SJSA1 (cell line): Measurements from ENCODE around the gene ANKRD52. TPM values are rescaled to one million over a fixed set of nuclear protein-coding genes. Genes with fewer than 3 reads are reported as not detected.
"Not testable (repeated sequence)": the region's sequence is repeated elsewhere in the genome, so short reads cannot be mapped to it uniquely, and the experiment has no call there.

Source experiments
- DNase-seq, 2 experiments: peaks; one replicate each; pipeline ENCODE4 v3.0.0-alpha.2; 2015 to 2020; ENCODE audit warnings: low spot score in 2 of 2, low read depth in 1 of 2
- H3K27ac ChIP-seq: fragments of 250-450 bp; sonication (Bioruptor Pico); 2 replicates; pipeline ENCODE4 v1.5.1; 2020; ENCODE audit warnings: mild to moderate bottlenecking, moderate library complexity
- H3K27me3 ChIP-seq: fragments of 250-450 bp; sonication (Bioruptor Pico); replicated peaks from 2 replicates; pipeline ENCODE4 v1.5.1; 2020; ENCODE audit warnings: mild to moderate bottlenecking, moderate library complexity
- H3K36me3 ChIP-seq: fragments of 250-450 bp; sonication (Bioruptor Pico); 2 replicates; pipeline ENCODE4 v1.5.1; 2020; ENCODE audit warnings: mild to moderate bottlenecking
- H3K4me1 ChIP-seq: fragments of 250-450 bp; sonication (Bioruptor Pico); replicated peaks from 2 replicates; pipeline ENCODE4 v1.6.1; 2021; ENCODE audit warnings: mild to moderate bottlenecking
- H3K4me3 ChIP-seq: fragments of 250-450 bp; sonication (Bioruptor Pico); 2 replicates; pipeline ENCODE4 v1.5.1; 2020; ENCODE audit warnings: mild to moderate bottlenecking
- H3K9me3 ChIP-seq: fragments of 250-450 bp; sonication (Bioruptor Pico); replicated peaks from 2 replicates; pipeline ENCODE4 v1.5.1; 2020; ENCODE audit warnings: mild to moderate bottlenecking
- total RNA-seq: library from RNA; depleted of rRNA; stranded (reverse); fragments of >200 nt; shearing (Covaris generic); gene quantifications from 2 replicates; pipeline ENCODE4 v1.2.3, GENCODE V29; 2014

ANKRD52 gene
- total RNA-seq, 1 experiment from 2014 or later: 12.7 TPM

DNA sequence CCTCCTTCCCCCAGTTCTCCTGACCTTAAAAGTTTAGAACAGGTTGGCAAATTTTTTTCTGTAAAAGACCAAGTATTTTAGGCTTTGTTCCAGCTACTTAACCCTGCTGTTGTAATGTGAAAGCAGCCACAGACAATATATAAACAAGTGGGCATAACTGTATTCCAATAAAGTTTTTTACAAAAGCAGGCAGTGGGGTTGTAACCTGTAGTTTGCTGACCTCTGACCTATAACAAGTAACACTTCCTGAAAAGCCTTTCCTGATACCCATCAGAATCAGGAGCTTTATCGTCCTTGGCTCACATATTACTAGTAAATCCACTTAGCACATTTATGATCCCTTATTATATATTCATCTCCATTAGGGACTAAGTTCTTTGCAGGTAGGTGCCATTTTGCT, 55.8 kb downstream of the ANKRD52 start:
- Histone ChIP-seq H3K27ac (no peak overlapping the region), H3K9me3 (no peaks in the 10 kb centered on the region), H3K27me3 (no peaks in the 10 kb centered on the region), H3K4me3 (no peak overlapping the region), H3K4me1 (peaks cover 28% of the 10 kb centered on the region), H3K36me3 (peaks cover 31% of the 10 kb centered on the region)
- no peak for DNase-seq

DNA sequence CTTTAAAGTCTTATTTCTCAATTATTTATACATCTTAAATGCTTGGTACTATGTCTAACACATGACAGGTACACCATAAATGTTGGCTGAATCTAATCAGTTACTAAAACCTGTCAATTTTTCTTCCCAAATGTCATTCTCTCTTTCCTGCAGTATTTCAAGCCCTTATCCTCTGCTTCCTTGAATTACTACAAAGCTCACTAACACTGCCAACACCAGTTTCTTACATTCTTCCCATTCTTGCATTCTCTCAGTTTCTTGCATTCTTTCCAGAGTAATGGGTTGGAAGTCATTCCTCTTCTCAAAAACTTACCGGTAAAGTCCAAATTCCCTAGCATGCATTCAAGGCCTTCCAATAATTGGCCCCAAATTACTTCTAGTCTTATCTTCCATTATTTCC, 59.3 kb downstream of the ANKRD52 start:
- DNase-seq: no peak
- Histone ChIP-seq H3K27ac (no peak overlapping the region), H3K4me1 (peaks cover 26% of the 10 kb centered on the region), H3K36me3 (no peaks in the 10 kb centered on the region; the same call in 1 of the 2 replicates), H3K4me3 (no peak overlapping the region), H3K9me3 (no peaks in the 10 kb centered on the region), H3K27me3 (no peaks in the 10 kb centered on the region)

DNA sequence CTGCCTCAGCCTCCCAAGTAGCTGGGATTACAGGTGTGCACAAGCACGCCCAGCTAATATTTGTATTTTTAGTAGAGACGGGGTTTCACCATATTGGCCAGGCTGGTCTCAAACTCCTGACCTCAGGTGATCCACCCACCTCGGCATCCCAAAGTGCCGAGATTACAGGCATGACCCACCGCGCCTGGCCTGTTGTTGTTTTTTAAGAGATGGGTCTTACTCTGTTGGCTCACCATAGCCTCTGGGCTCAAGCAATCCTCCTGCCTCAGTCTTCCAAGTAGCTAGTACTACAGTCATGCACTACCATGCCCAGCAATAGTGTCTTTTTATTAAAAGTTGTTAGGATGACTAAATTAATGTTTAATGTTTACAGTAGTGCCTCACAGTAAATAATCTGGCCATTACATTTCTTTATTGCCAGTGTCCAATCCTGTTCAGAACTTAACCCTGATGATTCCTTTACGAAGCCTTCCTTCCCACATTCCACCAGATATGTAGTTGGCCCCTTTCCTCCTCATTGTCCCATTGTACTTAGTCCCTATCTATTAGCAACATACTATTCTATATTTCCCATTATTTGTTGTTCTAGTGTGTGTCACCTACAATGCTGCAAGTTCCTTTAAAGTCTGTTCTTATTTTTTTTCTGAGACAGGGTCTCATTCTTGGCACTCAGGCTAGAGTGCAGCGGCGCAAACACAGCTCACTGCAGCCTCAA, 60.1 kb downstream of the ANKRD52 start:
- Histone ChIP-seq H3K9me3 (no peaks in the 10 kb centered on the region), H3K36me3 (no peaks in the 10 kb centered on the region), H3K4me3 (no peak overlapping the region), H3K27me3 (no peaks in the 10 kb centered on the region), H3K4me1 (peaks cover 26% of the 10 kb centered on the region), H3K27ac (peak overlapping the region; percentile 73; the same call in 1 of the 2 replicates)
- no peak for DNase-seq

DNA sequence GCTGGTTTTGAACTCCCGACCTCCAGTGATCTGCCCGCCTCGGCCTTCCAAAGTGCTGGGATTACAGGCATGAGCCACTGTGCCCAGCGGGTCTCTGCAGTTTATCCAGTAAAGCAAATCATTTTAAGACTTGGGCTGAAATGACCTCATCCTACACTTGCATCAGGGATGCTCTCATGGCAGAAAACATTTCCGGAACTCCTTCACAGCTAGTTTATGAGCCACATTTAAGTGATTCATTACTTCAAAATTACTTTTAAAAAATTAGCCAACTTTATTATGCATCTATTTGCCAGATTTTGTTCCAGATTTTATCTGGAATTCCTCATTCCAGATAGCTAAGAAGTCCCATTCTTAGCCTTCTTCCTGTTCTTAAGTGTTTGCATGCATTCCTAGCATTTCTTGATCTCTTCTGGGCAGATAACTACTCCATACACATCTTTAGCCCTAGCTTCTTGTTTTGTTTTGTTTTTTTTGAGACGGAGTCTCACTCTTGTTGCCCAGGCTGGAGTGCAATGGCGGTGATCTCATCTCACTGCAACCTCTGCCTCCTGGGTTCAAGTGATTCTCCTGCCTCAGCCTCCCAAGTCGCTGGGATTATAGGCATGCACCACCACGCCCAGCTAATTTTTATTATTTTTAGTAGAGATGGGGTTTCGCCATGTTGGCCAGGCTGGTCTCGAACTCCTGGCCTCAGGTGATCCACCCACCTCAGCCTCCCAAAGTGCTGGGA, 61.2 kb downstream of the ANKRD52 start:
- H3K27me3 ChIP-seq, H3K9me3 ChIP-seq, H3K4me3 ChIP-seq, H3K36me3 ChIP-seq: not testable (repeated sequence)
- DNase-seq: peak; percentile 73 to 91
- Histone ChIP-seq H3K27ac (peak overlapping the region; percentile 73), H3K4me1 (peaks cover 26% of the 10 kb centered on the region)

DNA sequence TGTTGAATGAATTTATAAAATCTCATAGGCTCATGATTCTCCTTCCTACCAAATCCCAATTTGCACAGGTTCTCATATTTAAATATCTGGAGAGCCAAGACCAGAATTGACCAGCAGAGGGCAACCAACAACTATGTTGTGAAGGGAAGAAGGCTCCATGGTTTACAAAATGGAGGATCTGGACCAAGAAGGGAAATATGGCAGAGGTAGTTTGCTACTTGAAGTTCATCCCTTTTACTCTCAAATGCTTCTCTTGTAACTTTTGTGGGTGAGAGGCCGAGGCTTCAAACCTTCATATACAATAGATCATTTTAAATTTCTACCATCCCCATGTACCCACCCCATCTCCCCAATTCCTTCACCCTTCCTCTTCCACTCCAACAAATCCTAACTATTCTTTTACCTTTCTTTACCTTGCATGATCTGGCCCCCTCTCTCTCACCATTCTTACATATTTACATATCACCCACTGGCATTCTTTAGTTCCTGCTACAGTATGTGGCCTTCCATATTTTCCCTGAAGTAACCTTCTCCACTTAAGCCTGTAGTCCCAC, 65.1 kb downstream of the ANKRD52 start:
- Histone ChIP-seq H3K36me3 (peaks cover 2% of the 10 kb centered on the region), H3K9me3 (no peaks in the 10 kb centered on the region), H3K4me3 (no peak overlapping the region), H3K4me1 (peaks cover 24% of the 10 kb centered on the region), H3K27ac (no peak overlapping the region), H3K27me3 (no peaks in the 10 kb centered on the region)
- peak; percentile 71 to 82 for DNase-seq

DNA sequence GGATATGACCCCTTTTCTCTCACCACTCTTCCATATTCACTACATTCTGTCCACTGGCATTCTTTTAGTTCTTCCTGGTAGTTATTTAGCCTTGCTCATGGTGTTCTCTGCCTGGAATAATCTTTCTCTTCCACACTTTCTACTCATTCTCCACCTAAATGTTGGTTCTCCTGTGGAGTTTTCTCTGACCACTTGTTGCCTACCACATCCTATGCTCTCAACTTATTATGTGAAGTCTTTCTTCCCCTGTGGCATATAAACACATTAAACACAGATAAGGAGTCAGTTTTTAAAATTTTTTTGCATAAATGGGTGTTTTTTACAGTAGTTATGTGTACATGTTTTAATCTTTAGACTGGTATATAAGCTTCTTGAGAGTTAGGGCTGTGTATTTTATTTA, 65.6 kb downstream of the ANKRD52 start:
- no peaks in the 10 kb centered on the region for H3K9me3 ChIP-seq
- no peak for DNase-seq

DNA sequence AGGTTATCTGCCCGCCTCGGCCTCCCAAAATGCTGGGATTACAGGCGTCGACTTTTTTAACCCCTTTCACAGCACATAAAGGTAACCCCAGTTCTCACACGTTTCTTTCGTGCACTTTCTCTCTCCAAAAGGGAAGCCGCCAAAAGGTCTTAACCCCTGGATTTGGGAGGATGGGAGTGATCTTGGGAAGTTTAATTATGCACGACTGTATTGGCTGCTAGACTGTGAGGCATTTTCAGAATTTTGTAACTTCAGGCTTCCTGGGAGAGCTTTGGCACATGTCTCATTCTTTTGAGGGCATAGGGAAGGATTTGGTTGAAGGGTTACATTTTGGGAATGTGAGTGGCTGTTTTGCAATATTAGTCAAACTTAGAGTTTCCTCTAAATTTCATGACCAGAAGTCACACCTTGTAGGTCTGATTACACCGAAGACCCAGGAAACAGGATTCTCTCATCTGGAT, 67.5 kb downstream of the ANKRD52 start:
- H3K4me1 ChIP-seq: peaks cover 13% of the 10 kb centered on the region
- H3K4me3 ChIP-seq: peak overlapping the region; percentile 84
- DNase-seq: no peak

More for the DNA sequence above, 65.6 kb downstream of the ANKRD52 start:
- Histone ChIP-seq H3K4me1 (peaks cover 24% of the 10 kb centered on the region), H3K4me3 (no peak overlapping the region), H3K36me3 (peaks cover 8% of the 10 kb centered on the region), H3K27me3 (no peaks in the 10 kb centered on the region), H3K27ac (no peak overlapping the region)

DNA sequence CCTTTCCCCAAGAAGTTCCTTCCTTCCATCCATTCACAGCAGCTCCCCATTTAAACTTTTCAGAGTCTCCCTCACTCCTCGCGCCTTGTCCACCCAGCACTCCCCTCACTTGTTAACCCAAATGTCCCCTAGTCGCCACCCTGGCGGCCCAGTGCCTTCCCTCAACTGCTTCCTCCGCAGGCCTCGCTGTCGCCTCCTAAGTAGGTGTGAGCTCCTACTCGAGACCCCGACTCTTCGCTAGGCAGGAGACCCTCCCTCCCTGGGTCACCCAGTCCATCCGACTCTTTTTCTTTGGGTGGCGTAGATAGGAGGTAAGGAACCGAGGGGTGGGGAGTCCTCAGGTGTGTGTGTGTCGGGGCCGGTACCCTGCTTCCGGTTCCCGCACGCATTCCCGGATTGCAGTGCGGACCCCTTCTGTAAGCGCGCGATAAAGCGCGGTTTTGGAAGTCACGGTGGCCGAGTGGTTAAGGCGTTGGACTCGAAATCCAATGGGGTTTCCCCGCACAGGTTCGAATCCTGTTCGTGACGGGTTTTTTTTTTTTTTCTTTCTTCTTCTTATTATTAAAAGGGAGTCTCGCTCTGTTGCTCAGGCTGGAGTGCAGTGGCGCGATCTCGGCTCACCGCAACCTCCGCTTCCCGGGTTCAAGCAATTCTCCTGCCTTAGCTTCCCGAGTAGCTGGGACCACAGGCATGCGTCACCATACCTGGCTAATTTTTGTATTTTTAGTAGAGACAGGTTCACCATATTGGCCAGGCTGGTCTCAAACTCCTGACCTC, 68.1 kb downstream of the ANKRD52 start:
- peak overlapping the region; percentile 63 for H3K27ac ChIP-seq
- H3K27me3 ChIP-seq: no peaks in the 10 kb centered on the region
- no peaks in the 10 kb centered on the region for H3K9me3 ChIP-seq
- peaks cover 13% of the 10 kb centered on the region for H3K4me1 ChIP-seq
- peak overlapping the region; percentile 84 for H3K4me3 ChIP-seq
- peaks cover 27% of the 10 kb centered on the region for H3K36me3 ChIP-seq
- peak; percentile 82 to 97 for DNase-seq

More for the DNA sequence above, 67.5 kb downstream of the ANKRD52 start:
- Histone ChIP-seq H3K27me3 (no peaks in the 10 kb centered on the region), H3K27ac (no peak overlapping the region), H3K9me3 (no peaks in the 10 kb centered on the region), H3K36me3 (peaks cover 23% of the 10 kb centered on the region)

DNA sequence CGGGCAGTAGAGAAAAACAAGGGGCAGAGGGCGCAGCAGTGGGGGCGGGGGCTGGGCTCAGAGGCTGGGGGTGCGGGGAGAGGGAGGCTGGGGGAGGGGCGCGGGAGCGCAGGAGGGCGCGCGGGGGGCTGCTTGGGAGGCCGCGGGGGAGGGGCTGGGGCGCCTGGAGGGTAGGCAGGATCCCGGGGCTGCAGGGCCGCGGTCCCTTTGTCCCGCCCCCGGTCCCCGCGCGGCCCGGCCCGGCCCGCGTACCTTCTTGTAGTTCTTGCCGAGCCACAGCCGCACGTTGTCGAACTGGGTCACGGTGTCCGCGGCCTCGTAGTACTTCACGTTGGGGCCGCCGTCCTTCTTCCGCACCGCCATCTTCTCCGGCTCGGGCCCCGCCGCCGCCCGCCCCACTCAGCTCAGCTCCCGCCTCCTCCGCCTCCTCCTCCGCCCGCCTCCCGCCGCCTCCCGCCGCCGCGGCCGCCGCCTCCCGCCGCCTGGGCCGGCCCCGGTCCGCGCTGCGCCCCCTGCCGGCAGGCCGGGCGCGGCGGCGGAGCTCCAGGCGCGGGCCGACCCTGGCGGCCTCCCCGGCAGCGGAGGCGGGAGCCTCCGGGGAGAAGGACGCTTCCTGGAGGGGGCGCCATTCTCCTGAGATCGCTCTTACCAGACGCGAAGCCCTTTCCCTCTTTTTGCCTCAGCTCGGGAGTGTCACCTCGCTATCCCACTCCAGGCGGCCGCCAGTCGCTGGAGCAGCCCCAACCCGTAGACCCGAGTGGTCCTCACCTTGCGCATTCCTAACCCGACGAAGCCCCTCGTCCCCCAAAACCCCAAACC, 68.9 kb downstream of the ANKRD52 start, which contains the start of gene SMARCC2:
Gene SMARCC2 (minus strand): TSS at position 385 of the 819 bp plus-strand sequence. CDS start 22 bp downstream, at position 363.
- Histone ChIP-seq H3K9me3 (no peaks in the 10 kb centered on the region), H3K36me3 (peaks cover 35% of the 10 kb centered on the region), H3K27ac (peak within 1 kb of the TSS; percentile 63), H3K4me3 (peak within 1 kb of the TSS; percentile 84), H3K27me3 (no peaks in the 10 kb centered on the region), H3K4me1 (peaks cover 13% of the 10 kb centered on the region)
- DNase-seq: peak; percentile 88 to 91

DNA sequence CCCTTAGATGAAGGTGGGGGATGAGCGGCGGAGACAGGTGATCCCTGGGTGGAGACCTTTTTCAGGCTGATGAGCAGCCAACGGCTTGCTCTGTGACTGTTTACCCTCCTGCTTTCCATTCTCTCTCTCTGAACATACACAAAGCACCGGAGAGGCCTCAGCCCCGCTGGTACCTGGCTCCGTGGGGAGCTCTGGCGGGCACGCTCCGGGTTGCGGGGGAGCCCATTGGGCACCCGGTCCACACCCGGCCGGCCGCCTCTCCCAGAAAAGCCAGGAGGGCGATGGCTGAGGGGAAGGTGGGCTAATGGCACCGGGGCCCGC, 69.4 kb downstream of the ANKRD52 start:
- Histone ChIP-seq H3K4me1 (peaks cover 13% of the 10 kb centered on the region), H3K27me3 (no peaks in the 10 kb centered on the region), H3K36me3 (peaks cover 41% of the 10 kb centered on the region), H3K9me3 (no peaks in the 10 kb centered on the region), H3K27ac (no peak overlapping the region), H3K4me3 (peak overlapping the region; percentile 84)
- no peak for DNase-seq

DNA sequence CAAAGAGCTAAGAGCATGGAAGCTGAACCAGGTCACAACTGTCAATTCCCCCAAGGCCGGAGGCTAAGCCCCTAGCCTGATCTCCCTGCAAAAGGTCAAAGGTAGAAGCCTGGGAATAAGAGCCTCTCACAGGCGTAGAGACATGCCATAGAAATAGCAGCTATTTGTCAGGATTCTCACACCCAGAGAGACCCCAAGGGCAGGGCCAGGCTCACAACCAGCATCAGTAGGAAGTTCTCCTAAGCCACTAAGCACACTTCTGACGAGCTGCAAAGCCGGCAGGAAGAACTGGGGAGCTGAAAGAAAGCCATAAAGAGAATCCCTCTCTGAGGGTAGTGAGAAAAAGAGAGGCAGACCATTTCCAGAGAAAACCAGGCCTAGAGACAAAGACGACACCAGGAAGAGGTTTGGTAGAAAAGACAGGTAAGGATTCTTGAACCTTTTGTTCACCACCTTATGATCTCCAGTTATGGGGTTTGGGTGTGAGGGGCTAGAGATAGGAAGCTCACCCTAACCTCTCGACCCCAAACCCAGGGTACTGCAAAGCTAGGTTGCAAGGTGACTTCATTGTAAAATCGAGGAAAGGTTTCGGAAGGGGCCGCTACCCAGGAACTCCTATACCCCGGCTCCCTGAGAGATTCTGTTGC, 69.9 kb downstream of the ANKRD52 start:
- DNase-seq: no peak
- no peak overlapping the region for H3K27ac ChIP-seq
- peaks cover 13% of the 10 kb centered on the region for H3K4me1 ChIP-seq
- H3K4me3 ChIP-seq: peak overlapping the region; percentile 84
- no peaks in the 10 kb centered on the region for H3K27me3 ChIP-seq
- H3K36me3 ChIP-seq: peaks cover 46% of the 10 kb centered on the region
- no peaks in the 10 kb centered on the region for H3K9me3 ChIP-seq
